G401 (cell line): ENCODE measurements around the gene PRC1. TPM values are rescaled to one million over a fixed set of nuclear protein-coding genes. Genes with fewer than 3 reads are reported as not detected.

Source experiments
- DNase-seq: peaks from one replicate; pipeline ENCODE4 v3.0.0-alpha.2; 2015; ENCODE audit warnings: low spot score
- in situ Hi-C: cut with HindIII; loops from 2 replicates; pipeline ENCODE4 v1.10.0; 2016; ENCODE audit warnings: low sequenced_read_pairs, mixed read lengths
- total RNA-seq: library from RNA; depleted of rRNA; stranded (reverse); fragments of >200 nt; shearing (Covaris generic); gene quantifications from 2 replicates; pipeline ENCODE4 v1.2.3, GENCODE V29; 2014

The PRC1 gene
- total RNA-seq, 1 experiment from 2014 or later: 138 TPM

DNA sequence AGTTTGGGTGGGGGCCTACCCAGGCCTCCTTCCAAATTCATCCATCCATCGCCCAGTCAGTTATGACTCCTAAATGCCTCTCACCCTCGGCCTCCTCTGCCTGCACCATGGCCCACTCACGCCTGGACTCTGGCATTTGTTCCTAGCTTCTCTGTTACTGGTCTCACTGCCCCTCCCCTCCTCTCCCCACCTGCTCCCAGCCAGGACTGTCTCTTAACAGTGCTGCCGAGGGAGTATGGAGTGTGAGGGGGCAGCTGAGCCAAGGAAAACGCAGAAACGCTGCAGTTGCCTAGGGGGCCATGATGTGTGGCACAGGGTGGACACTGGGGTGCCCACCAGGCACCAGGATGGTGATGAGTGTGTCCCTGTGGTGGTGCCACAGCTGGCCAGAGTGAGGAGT, 36.5 kb downstream of the PRC1 start:
- peak; percentile 61 for DNase-seq
- in situ Hi-C loops: no loop called here

GRCh38 chr15:90957031-90957790, 37.1 kb downstream of the PRC1 start:
- in situ Hi-C loops: no loop called here
- peak; percentile 55 for DNase-seq

GRCh38 chr15:90956274-90957030, 37.9 kb downstream of the PRC1 start:
- in situ Hi-C loops: no loop called here
- DNase-seq: peak; percentile 79

DNA sequence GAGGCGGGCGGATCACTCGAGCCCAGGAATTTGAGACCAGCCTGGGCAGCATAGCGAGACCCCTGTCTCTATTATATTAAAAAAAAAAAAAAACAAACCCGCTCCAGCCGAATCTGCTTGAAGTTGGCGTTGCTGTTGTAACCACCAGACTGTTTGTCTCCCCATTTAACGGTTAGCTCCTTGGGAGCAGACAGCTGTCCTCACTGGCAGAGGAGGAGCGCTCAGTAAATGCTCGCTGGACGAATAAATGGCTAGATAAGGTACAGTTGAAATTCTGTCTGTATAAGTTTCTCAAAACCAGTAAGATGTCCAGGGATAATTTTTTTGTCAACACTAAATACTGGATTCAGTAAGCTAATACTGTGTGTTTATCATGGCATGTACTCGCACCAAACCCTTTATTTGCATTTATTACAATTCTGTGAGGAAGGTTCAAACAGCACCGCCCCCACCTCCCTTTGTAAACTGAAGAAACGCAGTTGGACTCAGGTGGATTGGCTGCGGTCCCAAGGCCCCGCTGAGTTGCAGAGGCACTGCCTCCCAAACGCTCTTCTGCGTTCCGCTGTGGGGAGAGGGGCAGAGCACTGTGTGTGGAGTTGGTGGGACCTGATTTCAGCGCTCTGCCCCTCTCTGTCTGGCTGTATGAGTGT, 38.6 kb downstream of the PRC1 start:
- peak; percentile 33 for DNase-seq
- in situ Hi-C loops: no loop called here

GRCh38 chr15:90954712-90955623, 39.4 kb downstream of the PRC1 start, which contains the start of gene RCCD1:
Gene RCCD1, plus strand, starts transcription at chr15:90954884. Its CDS starts 1,851 bp downstream, at chr15:90956735.
- DNase-seq: peak; percentile 91
- in situ Hi-C loops: no loop called here

DNA sequence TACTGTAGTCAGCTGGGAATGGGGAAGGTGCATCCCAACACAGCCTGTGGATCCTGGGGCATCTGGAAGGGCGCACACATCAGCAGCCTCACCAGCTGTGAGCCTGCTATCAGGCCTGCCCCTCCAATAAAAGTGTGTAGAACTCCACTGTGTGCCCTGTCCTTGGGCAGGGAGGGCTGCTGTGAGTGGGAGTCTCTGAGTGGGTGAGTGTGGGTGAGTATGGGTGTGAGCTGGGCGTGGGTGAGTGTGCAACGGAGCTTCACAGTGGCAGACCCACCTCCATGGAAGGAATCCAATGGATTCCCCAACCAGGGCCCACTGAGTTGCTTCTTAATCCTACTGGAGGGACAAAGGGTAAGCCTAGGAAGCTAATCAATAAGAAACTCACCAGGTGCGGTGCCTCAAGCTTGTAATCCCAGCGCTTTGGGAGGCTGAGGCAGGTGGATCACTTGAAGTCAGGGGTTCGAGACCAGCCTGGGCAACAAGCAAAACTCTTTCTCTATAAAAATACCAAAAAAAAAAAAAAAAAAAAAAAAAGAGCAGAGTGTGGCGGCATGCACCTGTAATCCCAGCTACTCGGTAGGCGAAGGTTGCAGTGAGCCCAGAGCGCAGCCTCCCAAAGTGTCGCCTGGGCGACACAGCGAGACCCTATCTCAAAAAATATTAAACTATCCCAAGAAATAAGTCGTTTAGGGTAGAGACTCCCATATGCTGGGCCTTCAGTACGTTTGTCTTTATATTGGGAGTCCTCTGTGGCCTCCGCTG, 40.2 kb downstream of the PRC1 start:
- no peak for DNase-seq
- in situ Hi-C loops: no loop called here

DNA sequence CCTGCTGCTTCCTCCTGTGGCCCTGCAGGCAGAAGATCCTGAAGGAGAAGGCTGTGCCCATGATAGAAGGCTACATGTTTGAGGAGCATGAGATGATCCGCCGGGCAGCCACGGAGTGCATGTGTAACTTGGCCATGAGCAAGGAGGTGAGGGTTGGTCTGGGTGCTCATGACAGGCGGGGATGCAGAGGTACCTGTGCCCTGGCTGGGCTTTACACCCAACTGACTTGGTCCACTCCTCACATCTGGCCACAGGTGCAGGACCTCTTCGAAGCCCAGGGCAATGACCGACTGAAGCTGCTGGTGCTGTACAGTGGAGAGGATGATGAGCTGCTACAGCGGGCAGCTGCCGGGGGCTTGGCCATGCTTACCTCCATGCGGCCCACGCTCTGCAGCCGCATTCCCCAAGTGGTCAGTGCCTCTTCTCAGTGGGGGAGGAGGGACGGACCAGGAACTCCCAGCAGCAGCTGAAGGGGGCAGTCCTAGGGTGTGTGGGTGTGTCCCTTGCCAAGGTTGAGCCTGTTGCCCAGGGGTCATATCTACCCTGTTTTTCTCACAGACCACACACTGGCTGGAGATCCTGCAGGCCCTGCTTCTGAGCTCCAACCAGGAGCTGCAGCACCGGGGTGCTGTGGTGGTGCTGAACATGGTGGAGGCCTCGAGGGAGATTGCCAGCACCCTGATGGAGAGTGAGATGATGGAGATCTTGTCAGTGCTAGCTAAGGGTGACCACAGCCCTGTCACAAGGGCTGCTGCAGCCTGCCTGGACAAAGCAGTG, 41.2 kb downstream of the PRC1 start:
- in situ Hi-C loops: no loop called here

DNA sequence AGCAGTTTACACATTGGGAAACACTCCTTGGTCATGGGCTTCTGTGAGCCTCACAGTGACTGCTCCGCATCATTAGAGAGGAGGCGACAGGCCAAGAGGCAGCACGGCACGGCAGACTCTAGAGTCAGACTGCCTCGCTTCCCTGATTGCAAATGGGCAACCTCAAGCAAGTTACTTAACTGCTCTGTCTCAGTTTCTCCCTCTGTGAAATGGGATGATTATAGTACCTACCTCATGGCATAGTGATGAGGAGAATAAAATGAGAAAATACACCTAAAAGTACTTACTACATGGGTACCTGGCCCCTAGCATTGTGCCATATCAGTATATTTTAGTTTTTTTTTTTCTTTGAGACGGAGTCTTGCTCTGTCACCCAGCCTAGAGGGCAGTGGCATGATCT, 43.7 kb downstream of the PRC1 start:
- in situ Hi-C loops: no loop called here
- DNase-seq: no peak

More for the DNA sequence above, 41.2 kb downstream of the PRC1 start:
- no peak for DNase-seq

- in situ Hi-C loops: loop anchor here (25.0 kb wide), 1 partner anchor 113 kb away; no protein-coding TSS in a partner anchor
- no peak for DNase-seq
Measured at GRCh38 chr15:90949979-90950675, 44.2 kb downstream of the PRC1 start.

DNA sequence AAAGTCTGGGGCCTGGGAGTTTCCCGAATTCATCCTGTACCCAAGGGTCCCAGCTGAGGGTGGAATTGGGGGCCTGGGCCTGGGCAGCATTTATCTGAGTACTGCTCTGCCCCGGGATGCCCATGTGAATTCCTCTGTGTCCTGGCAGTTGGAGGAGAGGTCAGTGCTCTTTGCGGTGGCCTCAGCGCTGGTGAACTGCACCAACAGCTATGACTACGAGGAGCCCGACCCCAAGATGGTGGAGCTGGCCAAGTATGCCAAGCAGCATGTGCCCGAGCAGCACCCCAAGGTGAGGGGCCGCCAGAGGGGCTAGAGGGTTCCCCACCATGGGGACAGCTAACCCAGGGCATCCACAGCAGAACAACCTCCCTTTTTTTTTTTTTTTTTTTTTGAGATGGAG, 45.8 kb downstream of the PRC1 start:
- in situ Hi-C loops: loop anchor here (25.0 kb wide), 1 partner anchor 111 kb away; no protein-coding TSS in a partner anchor
- no peak for DNase-seq

- in situ Hi-C loops: loop anchor here (25.0 kb wide), 1 partner anchor 110 kb away; no protein-coding TSS in a partner anchor
- DNase-seq: no peak
Measured at GRCh38 chr15:90947577-90948357, 46.6 kb downstream of the PRC1 start.

GRCh38 chr15:90946941-90947576, 47.3 kb downstream of the PRC1 start:
- in situ Hi-C loops: loop anchor here (25.0 kb wide), 1 partner anchor 110 kb away; no protein-coding TSS in a partner anchor
- DNase-seq: no peak

- peak; percentile 93 for DNase-seq
- in situ Hi-C loops: loop anchor here (25.0 kb wide), 1 partner anchor 109 kb away; no protein-coding TSS in a partner anchor
Measured at GRCh38 chr15:90946538-90946937, 47.8 kb downstream of the PRC1 start.

DNA sequence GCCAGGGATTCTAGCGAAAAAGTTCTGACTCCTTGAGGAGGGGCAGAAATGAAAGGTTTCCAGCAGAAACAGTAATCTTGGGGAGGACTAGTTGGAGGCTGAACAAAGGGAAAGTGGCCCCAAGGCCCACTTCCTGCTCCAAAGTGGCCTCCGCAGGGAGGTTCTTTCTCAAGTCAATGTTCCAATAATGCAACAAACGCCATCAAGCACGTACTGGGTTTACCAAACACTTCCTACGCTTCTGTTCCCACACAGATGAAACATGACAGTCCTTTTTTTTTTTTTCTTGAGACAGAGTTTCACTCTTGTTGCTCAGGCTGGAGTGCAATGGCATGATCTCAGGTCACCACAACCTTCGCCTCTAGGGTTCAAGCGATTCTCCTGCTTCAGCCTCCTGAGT, 49.2 kb downstream of the PRC1 start:
- DNase-seq: no peak
- in situ Hi-C loops: loop anchor here (25.0 kb wide), 1 partner anchor 108 kb away; no protein-coding TSS in a partner anchor

DNA sequence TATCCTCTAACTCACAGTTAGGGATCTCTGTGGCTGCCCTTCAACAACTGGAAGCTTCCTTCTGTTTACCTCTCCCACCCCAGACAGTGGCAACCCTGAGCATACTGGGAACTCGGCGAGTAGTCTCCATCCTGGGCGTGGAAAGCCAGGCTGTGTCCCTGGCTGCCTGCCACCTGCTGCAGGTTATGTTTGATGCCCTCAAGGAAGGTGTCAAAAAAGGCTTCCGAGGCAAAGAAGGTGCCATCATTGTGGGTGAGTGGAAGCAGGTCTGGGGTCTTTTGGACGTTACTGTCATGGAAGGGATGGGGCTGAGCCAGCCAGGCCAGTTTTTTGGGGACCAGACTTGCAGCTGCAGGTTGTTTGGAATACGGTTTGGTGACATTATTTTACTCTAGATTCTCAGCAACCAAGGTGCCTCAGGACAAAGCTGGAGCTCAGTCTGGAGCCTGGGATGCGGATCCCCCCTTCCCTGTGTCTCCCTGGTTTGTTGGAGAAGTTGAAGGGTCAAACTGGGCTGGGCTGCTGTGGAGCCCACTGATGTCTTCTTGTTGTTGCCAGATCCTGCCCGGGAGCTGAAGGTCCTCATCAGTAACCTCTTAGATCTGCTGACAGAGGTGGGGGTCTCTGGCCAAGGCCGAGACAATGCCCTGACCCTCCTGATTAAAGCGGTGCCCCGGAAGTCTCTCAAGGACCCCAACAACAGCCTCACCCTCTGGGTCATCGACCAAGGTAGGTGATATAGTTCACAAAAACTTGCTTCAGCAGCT, 51.8 kb downstream of the PRC1 start:
- no peak for DNase-seq
- in situ Hi-C loops: loop anchor here (25.0 kb wide), 1 partner anchor 105 kb away; no protein-coding TSS in a partner anchor
